WTC11 (cell line): Measurements from ENCODE around the gene DBR1.

Source experiments
- AFF4 ChIP-seq: sonication (generic); formaldehyde crosslinking; IDR thresholded peaks from 2 replicates; pipeline ENCODE4 v1.8.1; 2023; ENCODE audit warnings: mild to moderate bottlenecking, missing genetic modification reagents, borderline replicate concordance
- CBFB ChIP-seq: sonication (generic); formaldehyde crosslinking; IDR thresholded peaks from 2 replicates; pipeline ENCODE4 v1.8.1; 2022; ENCODE audit warnings: mild to moderate bottlenecking, low read depth, missing genetic modification reagents
- CTCF ChIP-seq: fragments of 200-600 bp; IDR thresholded peaks from 2 replicates; pipeline ENCODE4 v1.8.0; 2022; ENCODE audit warnings: antibody characterized with exemption
- SMAD4 ChIP-seq: sonication (generic); formaldehyde crosslinking; IDR thresholded peaks from 2 replicates; pipeline ENCODE4 v1.8.0; 2022; ENCODE audit warnings: mild to moderate bottlenecking, missing genetic modification reagents
- TEAD4 ChIP-seq: sonication (generic); formaldehyde crosslinking; IDR thresholded peaks from 2 replicates; pipeline ENCODE4 v1.8.0; 2022; ENCODE audit warnings: mild to moderate bottlenecking, missing genetic modification reagents
- ZBTB21 ChIP-seq: sonication (generic); formaldehyde crosslinking; IDR thresholded peaks from 2 replicates; pipeline ENCODE4 v1.8.1; 2023; ENCODE audit warnings: mild to moderate bottlenecking, missing genetic modification reagents, borderline replicate concordance

GRCh38 chr3:138135833-138136194 lies 38.9 kb downstream of the DBR1 start:
- no peak for TF ChIP-seq ZBTB21 (CRISPR knock-in tag)
- TF ChIP-seq CTCF, result no peak
- TF ChIP-seq TEAD4 (CRISPR knock-in tag), result no peak
- TF ChIP-seq AFF4 (CRISPR knock-in tag), result no peak
- TF ChIP-seq CBFB, result no peak
- no peak for TF ChIP-seq SMAD4
